ENCODE results near the gene RHEBL1.

RHEBL1 gene

DNA sequence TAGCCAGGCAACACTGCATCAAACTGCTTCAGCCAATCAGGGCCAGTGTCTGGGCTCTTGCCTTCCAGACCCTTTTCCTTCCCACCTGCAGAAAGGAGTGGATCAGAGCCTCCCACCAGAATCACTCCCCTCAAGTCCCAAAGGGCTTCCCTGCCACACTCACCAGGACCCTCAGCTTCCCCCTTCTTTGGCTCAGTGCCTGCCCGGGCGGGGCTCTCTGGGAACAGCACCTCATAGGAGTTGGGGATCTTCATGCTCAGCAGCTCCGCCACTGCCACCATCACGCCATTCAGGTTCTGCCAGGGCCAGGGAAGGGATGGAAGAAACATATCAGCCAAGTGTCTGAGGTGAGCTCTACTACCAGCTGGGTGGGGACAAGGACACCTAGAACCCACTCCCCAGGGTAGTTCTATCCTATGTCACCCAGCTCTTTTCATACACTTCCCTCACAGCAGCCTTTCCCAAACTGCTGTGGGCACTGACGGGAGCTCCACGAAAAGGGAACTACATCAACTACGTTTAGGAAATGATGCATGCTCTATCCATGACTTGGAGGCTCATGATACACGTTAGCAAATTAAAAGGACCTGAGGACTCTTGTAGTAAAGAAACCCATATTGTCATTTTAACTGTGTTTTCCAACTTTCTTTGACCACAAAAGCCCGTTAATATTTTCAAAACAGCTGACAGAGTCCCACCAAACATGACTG, 41.8 kb downstream of the RHEBL1 start:
- no peak for DNase-seq (ENCODE audit: low spot score)
- in situ Hi-C loops (cut with MboI; ENCODE audit: low sequenced_read_pairs, unreplicated experiment), result no loop called here

GRCh38 chr12:49026678-49027480, 42.9 kb downstream of the RHEBL1 start:
- peak; percentile 21 for DNase-seq (ENCODE audit: low spot score)
- no peak for TF ChIP-seq CTCF (IDR thresholded peaks at IDR 0.05; ENCODE audit: borderline replicate concordance, control extremely low read depth, extremely low read depth, insufficient read depth, missing control alignments)
- in situ Hi-C loops (cut with MboI; ENCODE audit: low sequenced_read_pairs, unreplicated experiment), result no loop called here

More for the DNA sequence above, 41.8 kb downstream of the RHEBL1 start:
- no peak for TF ChIP-seq CTCF (IDR thresholded peaks at IDR 0.05; ENCODE audit: borderline replicate concordance, control extremely low read depth, extremely low read depth, insufficient read depth, missing control alignments)

GRCh38 chr12:49026101-49026500, 43.7 kb downstream of the RHEBL1 start:
- TF ChIP-seq CTCF (IDR thresholded peaks at IDR 0.05; ENCODE audit: borderline replicate concordance, control extremely low read depth, extremely low read depth, insufficient read depth, missing control alignments), result no peak
- DNase-seq (ENCODE audit: low spot score), result no peak
- in situ Hi-C loops (cut with MboI; ENCODE audit: low sequenced_read_pairs, unreplicated experiment), result no loop called here

DNA sequence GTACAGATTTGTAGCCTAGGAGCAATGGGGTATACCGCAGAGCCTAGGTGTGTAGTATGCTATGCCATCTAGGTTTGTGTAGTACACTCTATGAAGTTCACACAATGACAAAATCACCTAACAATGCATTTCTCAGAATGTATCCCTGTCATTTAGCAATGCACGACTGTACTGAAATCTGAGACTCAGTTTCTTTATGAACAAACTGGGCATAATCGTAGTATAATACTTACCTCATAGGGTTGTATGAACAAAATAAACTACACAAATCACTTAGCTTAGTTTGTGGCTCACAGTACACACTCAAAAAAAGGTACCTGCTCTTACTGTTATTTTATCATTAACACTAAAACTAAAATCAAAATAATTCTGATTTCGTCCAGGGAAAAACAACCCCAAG, 44.3 kb downstream of the RHEBL1 start:
- in situ Hi-C loops (cut with MboI; ENCODE audit: low sequenced_read_pairs, unreplicated experiment), result no loop called here
- no peak for DNase-seq (ENCODE audit: low spot score)
- no peak for TF ChIP-seq CTCF (IDR thresholded peaks at IDR 0.05; ENCODE audit: borderline replicate concordance, control extremely low read depth, extremely low read depth, insufficient read depth, missing control alignments)

- in situ Hi-C loops (cut with MboI; ENCODE audit: low sequenced_read_pairs, unreplicated experiment), result no loop called here
- no peak for DNase-seq (ENCODE audit: low spot score)
- TF ChIP-seq CTCF (IDR thresholded peaks at IDR 0.05; ENCODE audit: borderline replicate concordance, control extremely low read depth, extremely low read depth, insufficient read depth, missing control alignments), result no peak
Measured at GRCh38 chr12:49024543-49024942, 45.2 kb downstream of the RHEBL1 start.

GRCh38 chr12:49023812-49024211, 46.0 kb downstream of the RHEBL1 start:
- no peak for TF ChIP-seq CTCF (IDR thresholded peaks at IDR 0.05; ENCODE audit: borderline replicate concordance, control extremely low read depth, extremely low read depth, insufficient read depth, missing control alignments)
- no peak for DNase-seq (ENCODE audit: low spot score)
- in situ Hi-C loops (cut with MboI; ENCODE audit: low sequenced_read_pairs, unreplicated experiment), result no loop called here

All from GM13976 (cell line).